OCI-LY7 (cell line): ENCODE measurements around the gene LAMC1. TPM values are rescaled to one million over a fixed set of nuclear protein-coding genes. Genes with fewer than 3 reads are reported as not detected.

Experiments
- BruUV-seq: library from RNA; stranded (reverse); fragments of 400-500 nt; replicated peaks from 2 replicates; lab custom pipeline; 2021; lab: Mats Ljungman, UMichigan
- CTCF ChIA-PET: fragments of 300-600 bp; sonication (Branson Sonifier 250); formaldehyde crosslinking; loops from one replicate; lab custom pipeline; 2022; ENCODE audit warnings: antibody characterized with exemption; ENCODE audit not compliant: unreplicated experiment; lab: Charles Lee
- POLR2A ChIA-PET: fragments of 300-600 bp; sonication (Branson Sonifier 250); formaldehyde crosslinking; loops from one replicate; lab custom pipeline; 2022; ENCODE audit warnings: antibody characterized with exemption; lab: Charles Lee
- DNase-seq: peaks from one replicate; pipeline ENCODE4 v3.0.0-alpha.2; 2015; ENCODE audit warnings: low spot score
- H2AFZ ChIP-seq: fragments of 200-600 bp; sonication (generic), shearing (Covaris generic); 2 replicates; pipeline ENCODE4 v1.6.1; 2014; ENCODE audit warnings: mild to moderate bottlenecking, antibody characterized with exemption, low read length, moderate library complexity
- H3K27ac ChIP-seq: fragments of 200-600 bp; sonication (generic); 2 replicates; pipeline ENCODE4 v1.5.1; 2014; ENCODE audit warnings: mixed run types, low read depth, mild to moderate bottlenecking, moderate library complexity, low read length, inconsistent platforms; ENCODE audit not compliant: poor library complexity, severe bottlenecking
- H3K36me3 ChIP-seq: fragments of 200-600 bp; sonication (generic); 2 replicates; pipeline ENCODE4 v1.6.1; 2014; ENCODE audit warnings: mild to moderate bottlenecking, antibody characterized with exemption, low read length, moderate library complexity, mixed read lengths; ENCODE audit not compliant: insufficient read depth
- H3K4me1 ChIP-seq: fragments of 200-600 bp; sonication (generic); 2 replicates; pipeline ENCODE4 v1.5.1; 2014; ENCODE audit warnings: mild to moderate bottlenecking, low read length; ENCODE audit not compliant: insufficient read depth, poor library complexity, severe bottlenecking
- H3K4me2 ChIP-seq: fragments of 200-600 bp; sonication (generic); 2 replicates; pipeline ENCODE4 v1.6.1; 2014; ENCODE audit warnings: mild to moderate bottlenecking, low read length
- H3K4me3 ChIP-seq: fragments of 200-600 bp; sonication (generic); 2 replicates; pipeline ENCODE4 v1.5.1; 2014; ENCODE audit warnings: mild to moderate bottlenecking, low read depth, low read length; ENCODE audit not compliant: poor library complexity, severe bottlenecking
- H3K79me2 ChIP-seq: fragments of 200-600 bp; sonication (generic); 2 replicates; pipeline ENCODE4 v1.6.1; 2016; ENCODE audit warnings: low read depth, mild to moderate bottlenecking, low read length, moderate library complexity, mixed read lengths; ENCODE audit not compliant: insufficient read depth
- H3K9me2 ChIP-seq: fragments of 200-600 bp; sonication (generic); 2 replicates; pipeline ENCODE4 v1.6.1; 2016; ENCODE audit warnings: mild to moderate bottlenecking, low read length, mixed read lengths; ENCODE audit not compliant: insufficient read depth
- H3K9me3 ChIP-seq: fragments of 200-600 bp; sonication (generic); 2 replicates; pipeline ENCODE4 v1.6.1; 2014; ENCODE audit warnings: mild to moderate bottlenecking, mixed run types, low read length, mixed read lengths
- H4K20me1 ChIP-seq: fragments of 200-600 bp; sonication (generic); 2 replicates; pipeline ENCODE4 v1.6.1; 2014; ENCODE audit warnings: mild to moderate bottlenecking, antibody characterized with exemption, low read length, moderate library complexity, mixed read lengths; ENCODE audit not compliant: insufficient read depth
- CTCF ChIP-seq: fragments of 200-600 bp; sonication (generic); conservative IDR thresholded peaks from 2 replicates; pipeline ENCODE4 v1.5.1; 2014; ENCODE audit warnings: mild to moderate bottlenecking, antibody characterized with exemption, low read length, moderate library complexity, mixed read lengths
- EZH2phosphoT487 ChIP-seq: fragments of 200-600 bp; sonication (generic); IDR thresholded peaks from 2 replicates; pipeline ENCODE4 v1.6.1; 2018; ENCODE audit warnings: low read depth, borderline replicate concordance, mild to moderate bottlenecking, mixed run types, antibody characterized with exemption, low read length, moderate library complexity, mixed read lengths
- intact Hi-C: fragments of 100-400 bp; cut with micrococcal nuclease; formaldehyde crosslinking; loops from one replicate; pipeline ENCODE4 v1.10.0; 2022; ENCODE audit not compliant: unreplicated experiment
- total RNA-seq, 2 experiments: library from RNA; depleted of rRNA in 1 of 2; stranded (reverse); fragments of >200 nt in 1 of 2; shearing (Covaris generic) in 1 of 2; gene quantifications; 2 replicates each; pipeline ENCODE4 v1.2.3, GENCODE V29; 2014 to 2022

Gene LAMC1
- total RNA-seq, 2 experiments from 2014 or later, result 24.2 to 42.1 TPM

DNA sequence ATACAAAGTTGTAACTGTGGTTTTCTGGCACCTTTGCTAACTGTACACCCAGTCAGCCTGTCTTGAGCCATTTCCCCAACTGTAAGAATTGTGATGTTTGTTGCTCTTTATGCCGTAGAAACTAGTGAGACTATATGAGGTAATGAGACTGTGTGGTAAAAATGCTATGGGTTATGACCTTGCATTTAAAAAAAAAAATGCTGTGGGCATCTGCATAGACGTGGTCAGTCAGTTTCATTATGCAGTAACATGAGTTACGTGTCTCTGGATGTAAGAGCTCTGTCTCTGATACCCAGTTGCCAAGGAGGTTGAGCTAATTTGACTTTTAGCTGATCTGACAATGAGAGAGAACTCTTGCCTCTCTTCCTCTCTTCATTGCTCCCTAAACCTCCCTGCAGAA lies 82.2 kb downstream of the LAMC1 start:
- POLR2A ChIA-PET, result interaction anchor here (1.3 kb wide), 2 partner anchors 17 to 34 kb away, joined by 3 to 6 read pairs; no protein-coding TSS in a partner anchor
- BruUV-seq, result no TSS peak
- CTCF ChIA-PET, result no interaction called here
- intact Hi-C loops, result no loop called here
- Histone ChIP-seq H3K4me2 (no peak overlapping the region), H3K9me3 (no peaks in the 10 kb centered on the region), H3K27ac (no peak overlapping the region), H4K20me1 (peaks cover 5% of the 10 kb centered on the region; the same call in 1 of the 2 replicates), H3K9me2 (no peaks in the 10 kb centered on the region), H3K36me3 (peaks cover 33% of the 10 kb centered on the region), H3K4me3 (no peak overlapping the region), H2AFZ (no peak overlapping the region), H3K4me1 (peaks cover 14% of the 10 kb centered on the region), H3K79me2 (no peaks in the 10 kb centered on the region)
- TF ChIP-seq EZH2phosphoT487, result no peak
- DNase-seq, result no peak

GRCh38 chr1:183106166-183106565 lies 82.9 kb downstream of the LAMC1 start:
- intact Hi-C loops, result no loop called here
- H4K20me1 ChIP-seq, result peaks cover 5% of the 10 kb centered on the region; the same call in 1 of the 2 replicates
- no peaks in the 10 kb centered on the region for H3K9me2 ChIP-seq
- TF ChIP-seq EZH2phosphoT487 (no peak), CTCF (no peak)
- no peak overlapping the region for H3K27ac ChIP-seq
- no peaks in the 10 kb centered on the region for H3K9me3 ChIP-seq
- no peak overlapping the region for H3K4me2 ChIP-seq
- DNase-seq, result no peak
- H3K4me1 ChIP-seq, result peaks cover 14% of the 10 kb centered on the region
- no peak overlapping the region for H3K4me3 ChIP-seq
- H3K36me3 ChIP-seq, result peaks cover 38% of the 10 kb centered on the region
- H2AFZ ChIP-seq, result no peak overlapping the region
- BruUV-seq, result no TSS peak
- POLR2A ChIA-PET, result interaction anchor here (0.6 to 1.3 kb wide), 7 partner anchors 8 to 42 kb away, joined by 3 to 6 read pairs (median 3); no protein-coding TSS in a partner anchor
- CTCF ChIA-PET, result no interaction called here
- H3K79me2 ChIP-seq, result no peaks in the 10 kb centered on the region

- Histone ChIP-seq H3K27ac (no peak overlapping the region), H2AFZ (no peak overlapping the region), H4K20me1 (no peaks in the 10 kb centered on the region; the same call in 1 of the 2 replicates), H3K4me2 (no peak overlapping the region), H3K4me1 (peaks cover 8% of the 10 kb centered on the region), H3K9me3 (no peaks in the 10 kb centered on the region), H3K9me2 (no peaks in the 10 kb centered on the region), H3K36me3 (peaks cover 38% of the 10 kb centered on the region), H3K4me3 (no peak overlapping the region), H3K79me2 (no peaks in the 10 kb centered on the region)
- DNase-seq, result no peak
- no TSS peak for BruUV-seq
- intact Hi-C loops, result no loop called here
- TF ChIP-seq EZH2phosphoT487 (no peak), CTCF (no peak)
- ChIA-PET CTCF (no interaction called here), POLR2A (interaction anchor here (0.6 to 1.3 kb wide), 5 partner anchors 12 to 42 kb away, joined by 3 read pairs; no protein-coding TSS in a partner anchor)
Measured at GRCh38 chr1:183106746-183107145, 83.5 kb downstream of the LAMC1 start.
